Mucosa of gallbladder (tissue), 1 donor: ENCODE data around the gene POU2F3. TPM values are rescaled to one million over a fixed set of nuclear protein-coding genes. Genes with fewer than 3 reads are reported as not detected.

Experiments
- DNase-seq: peaks from one replicate; pipeline ENCODE4 v3.0.0-alpha.2; 2020; ENCODE audit warnings: low spot score
- total RNA-seq: library from RNA; stranded (reverse); gene quantifications from one replicate; pipeline ENCODE4 v1.2.1, GENCODE V29; 2021
- donor health status: DM: no; HTN: no; CAD: no.

The POU2F3 gene
- total RNA-seq, 1 donor from 2014 or later = 6.5 TPM

DNA sequence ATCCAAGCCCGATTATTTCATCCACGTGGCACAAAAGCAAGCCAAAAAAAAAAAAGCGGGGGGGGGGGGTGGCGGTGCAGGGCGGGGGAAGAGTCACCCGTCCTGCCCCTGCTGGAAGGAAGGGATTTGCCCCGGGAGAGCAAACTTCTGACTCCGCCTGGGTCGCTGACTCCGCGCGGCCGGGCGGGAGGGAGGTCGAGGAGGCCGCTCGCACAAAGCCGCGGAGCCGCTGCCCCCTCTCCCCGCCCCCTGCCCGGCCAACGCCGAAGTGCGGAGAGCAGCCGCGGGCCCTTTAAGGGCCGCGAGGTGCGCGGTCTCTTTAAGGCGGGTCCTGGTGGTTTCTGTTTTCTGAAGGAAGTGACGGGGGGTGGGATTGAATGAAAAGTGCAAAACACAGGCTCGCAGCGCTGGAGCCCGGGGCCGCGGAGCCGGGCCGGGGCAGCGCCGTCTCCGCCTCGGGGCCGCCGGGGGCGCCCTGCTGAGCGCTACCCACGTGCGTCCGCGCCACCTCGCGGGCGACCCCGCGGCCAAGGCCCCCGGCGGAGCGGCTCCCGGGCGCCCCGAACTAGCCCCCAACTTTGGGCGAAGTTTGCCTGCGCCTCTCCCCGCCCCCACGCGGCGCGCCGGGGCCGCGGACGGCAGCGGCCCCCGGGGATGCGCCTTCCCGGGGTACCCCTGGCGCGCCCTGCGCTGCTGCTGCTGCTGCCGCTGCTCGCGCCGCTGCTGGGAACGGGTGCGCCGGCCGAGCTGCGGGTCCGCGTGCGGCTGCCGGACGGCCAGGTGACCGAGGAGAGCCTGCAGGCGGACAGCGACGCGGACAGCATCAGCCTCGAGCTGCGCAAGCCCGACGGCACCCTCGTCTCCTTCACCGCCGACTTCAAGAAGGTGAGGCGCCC, 29.1 kb upstream of the POU2F3 start, which contains the start of gene OAF:
OAF (plus strand) TSS at position 407 of the 896 bp plus-strand sequence; CDS start at position 655, 248 bp downstream.
- DNase-seq = peak; percentile 80

DNA sequence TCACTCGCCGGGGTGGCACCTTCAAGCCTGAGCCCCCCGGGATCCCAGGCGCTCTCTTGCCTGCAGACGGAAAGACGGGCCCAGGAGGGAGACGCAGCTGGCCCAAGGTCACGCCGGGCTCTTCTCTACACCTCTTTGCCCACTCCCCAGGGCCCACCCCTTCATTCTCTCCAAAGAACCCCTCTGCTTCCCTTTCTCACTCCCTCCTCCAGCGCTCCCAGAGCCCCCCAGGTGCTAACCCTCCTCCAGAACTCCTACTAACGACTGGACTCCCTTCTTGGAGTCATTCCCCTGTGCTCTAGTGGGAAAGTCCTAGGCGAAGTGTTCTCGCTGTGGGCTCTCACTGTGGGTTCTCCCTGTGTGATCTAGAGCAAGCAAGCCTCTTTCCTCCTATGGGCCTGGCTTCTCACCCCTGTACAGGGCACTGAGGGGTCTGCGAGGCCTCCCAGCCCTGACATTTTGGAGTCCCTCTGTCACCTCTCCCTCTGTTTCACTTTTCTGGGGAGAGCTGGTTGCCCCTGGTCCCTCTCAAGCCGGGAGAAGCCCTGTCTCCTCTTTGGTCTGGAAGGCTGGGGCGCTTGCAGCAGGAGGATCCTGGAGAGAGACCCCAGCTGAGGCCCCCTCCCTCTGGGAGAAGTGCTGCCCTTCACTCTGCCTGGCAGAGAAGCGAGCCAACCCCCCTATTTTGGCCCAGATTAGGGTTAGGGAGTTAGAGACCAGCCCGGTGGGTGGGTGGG, 28.2 kb upstream of the POU2F3 start:
- no peak for DNase-seq

DNA sequence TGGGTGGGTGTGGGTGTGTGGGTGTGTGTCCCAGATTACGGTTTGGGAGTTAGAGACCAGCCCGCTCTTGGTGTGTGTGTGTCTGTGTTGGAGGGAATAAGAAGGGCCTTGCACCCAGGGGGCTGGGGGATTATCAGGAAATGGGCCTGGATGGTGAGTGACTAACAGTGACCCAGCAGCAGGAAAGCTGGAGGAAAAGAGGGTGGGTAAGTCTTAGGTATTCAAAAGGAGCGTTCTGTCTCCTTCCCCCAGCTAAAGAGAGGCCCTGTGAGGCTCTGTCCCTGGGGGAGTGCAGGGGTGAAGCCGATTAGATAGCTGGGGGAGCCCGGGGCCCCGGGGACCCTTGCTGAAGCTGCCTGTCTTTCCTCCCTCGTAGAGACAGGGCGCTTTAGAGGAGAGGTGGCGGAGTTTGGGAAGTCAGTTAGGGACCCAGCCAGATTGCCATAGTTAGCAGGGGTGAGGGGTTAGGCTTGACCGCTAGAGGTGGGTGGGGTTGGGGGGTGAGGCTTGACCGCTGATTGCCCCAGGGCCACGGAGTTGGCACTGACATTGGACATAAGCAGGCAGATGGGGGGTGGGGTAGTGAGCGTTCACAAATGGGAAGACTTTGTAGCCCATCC, 27.6 kb upstream of the POU2F3 start:
- no peak for DNase-seq

DNA sequence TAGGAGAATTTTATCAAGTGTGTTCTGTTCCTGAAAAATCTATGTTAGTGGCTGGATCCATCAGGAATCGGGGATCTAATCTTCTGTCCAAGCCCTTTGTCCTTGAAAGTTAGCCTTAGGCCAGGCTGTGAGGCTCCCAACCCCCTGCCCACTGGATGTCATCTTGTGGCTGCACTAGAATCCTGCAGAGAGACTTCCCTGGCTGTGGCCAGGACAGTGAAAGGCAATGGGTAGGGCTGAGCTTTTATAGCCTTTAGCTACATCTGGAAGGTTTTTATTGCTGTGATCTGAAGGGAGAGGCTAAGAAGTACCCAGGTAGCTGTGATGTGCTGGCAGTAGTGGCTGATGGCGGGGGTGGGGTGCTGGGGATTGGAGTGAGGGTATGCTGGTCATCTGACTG, 27.0 kb upstream of the POU2F3 start:
- no peak for DNase-seq

DNA sequence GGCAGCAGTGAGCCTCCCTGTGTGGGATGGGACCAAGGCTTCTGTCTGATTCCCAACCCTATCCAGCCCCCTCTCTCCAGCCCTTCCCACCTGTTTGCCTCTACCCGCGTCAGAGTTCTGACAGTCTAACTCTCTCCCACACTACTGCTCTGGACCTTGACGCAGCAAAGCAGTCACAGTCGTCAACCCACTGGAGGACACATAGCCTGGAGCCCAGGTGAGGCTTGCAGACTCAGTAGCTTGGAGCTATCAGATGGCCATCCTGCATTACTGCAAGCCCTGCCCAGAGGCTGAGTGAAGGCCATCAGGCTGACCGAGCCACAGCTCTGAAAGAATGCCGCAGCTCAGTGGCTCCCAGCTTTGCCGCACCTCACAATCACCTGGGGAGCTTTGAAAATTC, 25.4 kb upstream of the POU2F3 start:
- DNase-seq = no peak

DNA sequence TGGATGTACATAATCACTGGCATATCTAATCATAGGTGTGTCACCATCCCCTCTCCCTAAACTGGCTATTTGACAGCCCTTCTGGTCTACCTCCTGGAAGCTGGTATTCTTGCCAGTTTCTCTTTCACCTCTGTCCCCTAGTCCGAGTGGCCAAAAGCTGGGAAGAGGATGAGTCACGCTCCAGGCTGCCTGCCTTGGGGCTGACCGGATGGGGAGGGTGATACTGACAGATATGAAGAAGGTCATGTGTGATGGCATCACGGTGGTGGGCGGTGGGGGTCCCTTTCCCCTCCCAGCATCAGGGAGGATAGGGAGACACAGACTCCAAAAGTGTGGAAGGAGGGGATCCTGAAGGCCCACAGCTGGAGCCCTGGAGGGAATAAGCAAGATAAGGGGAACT, 24.3 kb upstream of the POU2F3 start:
- DNase-seq = peak; percentile 51

DNA sequence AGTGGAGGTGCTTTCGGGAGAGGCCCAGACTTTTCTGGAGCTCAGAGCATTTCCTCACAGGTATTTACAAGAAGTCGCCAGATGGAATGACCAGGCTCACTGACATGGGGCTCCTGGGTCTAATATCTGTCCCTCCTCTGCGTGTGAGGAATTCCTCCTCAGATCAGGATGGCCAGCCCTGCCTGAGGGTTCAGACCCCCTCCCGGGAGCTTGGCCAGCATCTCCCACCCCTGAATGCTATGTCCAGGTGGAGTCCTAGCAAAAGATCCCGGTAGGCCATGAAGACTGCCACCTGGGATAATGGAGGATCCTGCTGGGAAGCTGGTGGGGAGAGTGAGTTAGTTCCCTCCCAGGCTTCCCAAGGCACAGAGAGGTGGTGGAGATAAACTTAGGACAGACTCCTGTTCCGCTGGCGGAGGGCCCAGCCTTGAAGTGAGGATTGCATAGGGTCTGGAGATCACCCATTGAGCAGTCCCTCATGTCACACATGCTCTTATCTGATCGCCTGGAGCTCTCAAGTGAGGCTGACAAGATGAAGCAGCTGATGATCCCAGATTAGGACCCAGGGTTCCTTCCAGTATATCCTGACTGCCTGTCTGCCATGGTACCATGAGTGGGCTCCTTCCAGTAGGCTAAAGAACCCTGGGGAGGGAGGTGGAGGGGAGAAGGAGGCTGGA, 23.4 kb upstream of the POU2F3 start:
- no peak for DNase-seq

DNA sequence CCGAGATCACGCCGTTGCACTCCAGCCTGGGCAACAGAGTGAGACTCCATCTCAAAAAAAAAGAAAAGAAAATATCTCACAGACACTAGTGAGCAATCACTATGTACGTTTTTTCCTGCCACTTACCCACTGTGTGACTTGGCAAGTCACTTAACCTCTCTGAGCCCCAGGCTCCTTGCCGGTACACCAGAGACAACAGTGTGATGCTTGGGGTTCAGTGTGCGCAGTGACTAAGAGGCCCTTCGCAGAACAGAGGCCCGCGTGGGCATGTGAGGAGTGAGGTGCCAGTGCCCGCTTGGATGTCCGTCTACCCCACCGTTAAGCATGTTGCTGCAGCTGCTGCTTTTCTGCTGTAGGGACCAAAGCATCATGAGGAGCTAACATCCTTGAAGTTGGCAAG, 22.4 kb upstream of the POU2F3 start:
- DNase-seq = no peak

DNA sequence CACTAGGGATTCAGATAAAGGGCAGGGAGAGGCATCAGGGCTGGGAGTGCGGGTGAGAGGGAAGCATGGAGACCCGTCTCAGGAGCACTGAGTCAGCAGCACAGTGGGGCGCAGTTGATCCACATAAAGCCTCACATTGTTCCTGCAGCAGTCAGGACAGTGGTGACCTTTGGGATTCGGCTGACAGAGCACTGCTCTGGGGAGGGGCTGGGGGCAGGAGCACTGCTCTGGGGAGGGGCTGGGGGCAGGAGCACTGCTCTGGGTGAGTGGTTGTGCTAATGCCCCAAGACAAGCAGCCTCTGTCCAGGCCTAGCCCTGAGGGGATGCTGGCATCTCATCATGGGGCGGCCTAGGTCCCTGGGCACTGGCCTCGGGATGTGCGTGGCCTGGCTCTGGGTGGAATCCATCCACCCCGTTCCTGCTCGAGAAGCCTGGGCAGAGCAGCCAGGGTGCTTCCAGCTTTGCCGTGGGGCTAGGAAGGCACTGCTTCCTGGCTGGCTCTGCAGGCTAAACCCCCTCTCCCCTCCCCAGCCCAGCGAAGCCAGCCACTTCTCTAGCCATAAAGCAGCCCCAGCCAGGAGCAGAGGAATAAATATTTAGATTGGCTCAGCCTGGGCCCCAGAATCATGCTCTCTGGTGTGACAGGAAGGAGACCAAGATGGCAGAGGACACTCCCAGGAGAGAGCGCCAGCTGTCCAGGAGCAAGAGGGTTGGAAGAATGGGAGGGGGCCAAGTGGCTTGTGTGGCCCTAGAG, 21.8 kb upstream of the POU2F3 start:
- DNase-seq = no peak

DNA sequence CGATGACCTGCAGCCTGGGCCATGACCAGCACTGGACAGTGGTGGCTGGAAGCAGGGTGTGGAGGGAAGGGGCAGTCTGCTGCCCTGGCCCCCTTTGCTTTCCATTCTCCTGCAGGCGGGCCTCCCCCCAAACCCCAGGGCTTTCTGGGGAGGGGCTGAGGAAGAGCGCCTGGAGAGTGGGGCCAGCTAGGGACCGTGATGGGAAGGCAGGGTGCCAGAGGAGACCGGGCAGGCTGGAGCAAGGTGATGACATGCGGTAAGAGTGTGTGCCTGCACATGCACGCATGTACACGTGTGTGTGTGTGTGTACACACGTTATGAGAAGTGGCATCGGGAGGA, 21.3 kb upstream of the POU2F3 start:
- DNase-seq = no peak

DNA sequence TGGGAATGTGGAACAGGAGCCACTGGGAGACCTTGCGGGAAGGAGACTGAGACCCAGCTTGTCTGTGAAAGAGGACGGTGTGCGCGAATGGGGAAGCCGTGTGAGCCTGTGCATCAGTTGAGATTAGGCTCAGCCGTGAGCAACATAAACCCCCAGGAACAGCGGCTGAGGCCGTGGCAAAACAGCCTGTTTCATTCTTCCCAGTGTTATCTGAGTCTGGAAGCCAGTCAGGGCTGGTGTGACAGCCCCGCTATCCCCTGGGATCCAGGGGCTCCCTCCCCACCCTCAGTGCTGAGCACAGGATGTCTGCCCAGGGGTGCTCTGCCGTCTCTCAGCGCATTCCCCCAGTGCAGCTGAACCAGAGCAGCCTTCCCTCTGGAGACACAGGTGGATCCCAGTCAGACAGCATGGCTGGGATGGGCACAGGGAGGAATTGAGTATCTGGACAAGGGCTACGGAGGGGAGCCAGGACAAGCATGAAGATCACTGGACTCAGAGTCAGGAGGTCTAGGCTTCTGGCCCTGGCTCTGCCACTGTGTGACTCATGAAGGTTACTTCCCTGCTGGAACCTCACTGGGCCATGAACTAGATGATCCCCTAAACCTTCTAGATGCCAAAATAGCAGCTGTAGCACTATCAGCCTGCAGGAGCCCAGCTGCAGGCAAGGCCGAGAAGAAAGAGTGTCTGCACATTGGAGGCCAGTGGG, 20.6 kb upstream of the POU2F3 start:
- DNase-seq = no peak

DNA sequence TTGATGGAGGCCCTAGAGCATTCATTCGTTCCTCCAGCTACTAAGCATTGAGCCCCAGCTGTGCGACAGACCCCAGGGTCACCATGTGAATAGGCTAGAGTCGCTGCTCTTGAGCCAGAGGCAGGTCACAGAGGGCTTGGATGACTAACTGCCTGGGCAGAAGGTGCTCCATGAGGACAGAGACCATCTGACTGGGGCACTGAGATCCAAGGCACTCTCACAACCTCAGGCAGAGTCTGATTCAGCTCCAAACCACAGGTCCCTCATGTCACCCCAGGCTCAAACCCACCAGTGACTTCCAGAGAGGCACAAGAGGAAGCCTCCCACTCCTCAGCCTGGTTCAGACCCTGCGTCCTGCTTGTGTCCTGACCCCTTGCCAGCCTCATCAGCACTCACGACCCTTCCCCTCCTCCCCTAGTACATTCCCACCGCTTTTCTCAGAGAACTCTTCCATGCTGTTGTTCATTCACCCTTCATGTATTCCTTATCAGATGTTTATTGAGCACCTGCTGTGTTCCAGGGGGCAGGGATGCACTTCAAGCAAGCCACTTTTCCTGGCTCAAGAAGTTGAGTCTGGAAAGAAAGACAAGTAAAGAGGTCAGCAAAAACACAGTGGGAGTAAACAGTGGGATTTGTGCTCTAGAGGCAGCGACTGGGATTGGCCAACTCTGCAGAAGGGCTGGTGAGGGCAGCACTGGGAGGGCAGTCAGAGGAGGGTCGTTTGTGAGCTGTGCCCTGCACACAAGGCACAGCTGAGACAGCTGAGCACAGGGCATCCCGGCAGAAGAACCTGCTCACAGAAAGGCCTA, 19.8 kb upstream of the POU2F3 start:
- no peak for DNase-seq

DNA sequence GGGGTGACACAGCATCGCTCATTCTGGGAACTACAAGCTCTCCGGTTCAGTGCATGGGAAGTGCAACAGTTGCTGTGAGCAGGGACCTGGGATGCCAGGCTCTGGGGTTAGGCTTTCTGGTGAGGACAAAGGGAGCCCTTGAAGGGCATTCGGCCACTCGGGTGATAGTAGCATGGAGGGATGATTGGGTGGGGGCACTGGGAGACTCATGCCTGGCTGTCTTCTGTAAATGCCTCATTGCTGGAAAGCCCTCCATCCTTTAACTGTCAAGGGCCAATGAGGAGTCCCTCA, 19.2 kb upstream of the POU2F3 start:
- DNase-seq = no peak

DNA sequence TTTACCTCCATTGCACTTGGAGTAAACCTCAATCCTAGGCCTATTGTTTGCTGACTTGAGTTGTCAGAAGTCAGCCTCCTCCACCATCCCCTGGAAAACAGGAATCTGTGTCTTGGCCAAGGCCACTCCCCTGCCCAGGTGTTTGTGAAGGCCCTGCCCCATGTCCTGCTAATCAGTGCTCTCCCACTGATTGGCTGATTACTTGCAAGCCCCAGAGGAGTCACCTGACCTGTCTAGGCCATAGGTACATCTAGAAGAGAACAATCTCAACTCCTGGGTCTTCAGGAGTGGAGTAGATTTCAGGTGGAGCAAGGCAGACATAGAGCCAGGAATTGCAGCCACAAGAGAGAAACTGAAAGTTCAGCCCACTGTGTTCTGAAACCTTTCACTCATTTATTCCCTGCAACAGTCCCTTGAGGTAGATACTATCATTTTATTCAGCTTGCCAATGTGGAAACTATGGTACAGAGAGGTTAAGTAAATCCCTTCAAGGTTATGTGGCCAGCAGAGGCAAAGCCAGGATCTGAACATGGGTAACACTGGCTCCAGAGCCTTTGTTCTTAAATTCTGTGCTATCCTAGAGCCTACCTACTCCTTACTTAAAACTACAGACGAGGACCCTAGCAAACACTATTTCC, 18.7 kb upstream of the POU2F3 start:
- peak; percentile 76 for DNase-seq

DNA sequence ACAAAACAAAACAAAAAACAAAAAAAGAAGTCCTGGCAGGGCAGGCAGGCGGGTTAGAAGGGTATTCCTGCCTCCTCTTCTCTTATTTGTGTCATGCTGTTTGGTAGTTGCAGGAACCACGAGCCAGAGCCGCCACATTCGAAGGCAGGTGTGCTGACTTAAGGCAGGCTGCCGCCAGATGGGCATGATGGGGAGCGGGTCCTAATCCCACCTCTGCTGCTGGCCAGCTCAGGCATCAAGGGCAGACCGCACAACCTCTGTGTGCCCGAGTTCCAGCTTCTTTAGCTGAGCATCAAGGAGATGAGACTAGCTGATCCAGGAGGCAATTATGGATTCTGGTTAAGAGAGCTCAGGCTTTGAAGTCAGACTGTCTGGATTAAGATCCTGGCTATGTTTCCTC, 17.0 kb upstream of the POU2F3 start:
- DNase-seq = no peak

DNA sequence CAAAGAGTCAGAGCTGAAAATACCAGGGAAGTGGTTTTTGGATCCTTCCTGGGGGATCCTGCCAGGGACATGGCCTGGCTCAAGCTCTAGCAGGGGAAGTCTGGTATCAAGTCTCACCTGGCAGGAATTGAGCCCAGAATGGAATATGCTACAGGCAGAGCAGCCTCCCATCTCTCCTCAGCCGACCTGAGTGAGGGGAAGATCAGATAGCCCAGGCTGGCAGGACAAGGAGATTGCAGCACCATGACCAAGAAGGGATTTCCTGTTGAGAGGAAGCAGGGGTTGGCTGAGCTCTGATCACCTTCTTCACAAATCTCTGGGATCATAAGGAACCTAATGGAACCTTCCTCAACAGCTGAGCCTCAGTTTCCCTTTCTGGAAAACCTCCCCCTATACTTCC, 16.1 kb upstream of the POU2F3 start:
- no peak for DNase-seq

DNA sequence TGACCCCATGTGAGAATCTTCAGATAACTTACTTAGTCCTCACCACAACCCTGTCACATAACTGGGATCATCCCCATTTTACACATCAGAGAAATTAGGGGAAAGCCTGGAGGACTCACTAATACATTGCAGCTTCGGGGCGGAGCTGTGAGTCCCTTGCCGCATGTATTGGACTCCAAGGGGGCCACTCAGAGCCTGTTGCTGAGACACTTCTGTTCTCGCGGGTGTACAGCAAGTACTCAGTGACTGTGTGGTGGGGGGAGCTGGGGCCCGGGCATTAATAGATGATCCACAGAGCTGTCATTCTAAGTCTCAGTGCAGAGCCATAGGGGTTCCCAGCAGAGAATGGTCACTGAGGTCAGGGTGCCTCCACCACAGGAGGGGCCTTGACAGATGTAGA, 15.6 kb upstream of the POU2F3 start:
- DNase-seq = no peak

DNA sequence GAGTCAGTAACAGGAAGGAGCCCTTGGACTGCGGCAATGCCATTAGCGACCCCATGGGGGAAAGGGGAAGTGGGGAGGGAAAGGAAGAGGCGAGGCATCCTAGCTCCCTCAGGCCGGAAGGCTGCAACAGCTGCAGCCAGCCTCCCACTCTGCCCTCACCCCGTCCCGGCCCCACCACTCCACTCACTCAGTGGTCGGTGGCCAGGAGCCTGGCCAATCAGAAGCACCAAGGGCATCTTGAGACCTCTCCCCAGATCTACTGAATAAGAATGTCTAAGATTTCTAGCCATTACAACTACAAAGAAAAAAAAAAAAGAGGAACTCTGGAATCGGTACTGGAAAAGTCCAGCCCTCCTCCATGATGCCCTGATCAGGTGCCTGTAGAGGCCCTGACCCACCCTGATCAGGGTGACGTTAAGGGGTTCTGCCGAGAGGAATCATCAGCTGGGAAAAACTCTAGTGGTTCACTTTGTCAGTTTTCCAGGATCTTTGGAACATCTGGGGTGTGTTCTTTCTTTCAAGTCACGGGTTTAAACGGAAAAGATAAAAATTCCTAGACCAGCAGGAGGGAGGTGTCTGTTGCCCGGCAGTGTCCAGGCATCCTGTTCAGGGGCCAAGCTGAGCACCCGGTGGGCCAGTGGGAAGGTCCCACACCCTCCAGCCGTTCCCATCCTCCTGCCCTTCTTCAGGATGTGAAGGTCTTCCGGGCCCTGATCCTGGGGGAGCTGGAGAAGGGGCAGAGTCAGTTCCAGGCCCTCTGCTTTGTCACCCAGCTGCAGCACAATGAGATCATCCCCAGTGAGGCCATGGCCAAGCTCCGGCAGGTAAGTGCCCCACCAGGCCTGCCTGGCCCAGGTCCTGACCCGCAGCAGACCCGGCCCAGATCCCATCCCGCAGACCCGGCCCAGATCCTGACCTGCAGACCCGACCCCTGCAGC, 14.7 kb upstream of the POU2F3 start:
- no peak for DNase-seq

DNA sequence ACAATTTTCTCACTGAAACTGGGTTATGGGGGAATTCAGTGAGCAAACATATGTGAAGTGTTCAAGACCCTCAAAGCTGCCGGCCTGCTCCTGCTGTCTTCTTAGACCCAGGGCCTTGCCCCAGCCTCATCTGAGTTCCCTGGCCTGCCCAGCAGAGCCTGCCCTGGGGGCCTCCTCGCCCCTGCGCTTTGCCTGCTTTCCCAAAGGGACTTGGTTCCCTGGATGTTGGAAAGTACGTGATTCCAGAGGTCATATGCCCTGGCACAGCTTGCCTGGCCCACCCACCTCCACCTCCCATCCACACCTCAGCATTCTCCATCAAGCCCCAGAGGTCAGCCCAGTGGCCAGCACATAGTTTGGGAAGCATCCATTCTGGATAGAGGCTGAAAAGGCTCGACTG, 13.7 kb upstream of the POU2F3 start:
- DNase-seq = no peak
